MCF 10A (cell line): ENCODE results near the gene EXD3. TPM values are rescaled to one million over a fixed set of nuclear protein-coding genes. Genes with fewer than 3 reads are reported as not detected.

Experiments used
- BruUV-seq: library from RNA; stranded (reverse); fragments of 400-500 nt; replicated peaks from 2 replicates; lab custom pipeline; 2021; lab: Mats Ljungman, UMichigan
- CTCF ChIA-PET: fragments of 300-600 bp; sonication (Branson Sonifier 250); formaldehyde crosslinking; extraction: SDS; loops from one replicate; lab custom pipeline; 2021; ENCODE audit warnings: antibody characterized with exemption, inconsistent platforms; lab: Yijun Ruan, JAX
- POLR2A ChIA-PET: fragments of 300-600, 350-650 bp; sonication (Branson Sonifier 250); formaldehyde crosslinking; extraction: SDS; loops from one replicate; lab custom pipeline; 2020; ENCODE audit warnings: antibody characterized with exemption, inconsistent platforms; lab: Yijun Ruan, JAX
- DNase-seq: peaks from one replicate; pipeline ENCODE4 v3.0.0-alpha.2; 2018; ENCODE audit not compliant: unreplicated experiment
- H3K27ac Mint-ChIP-seq: one replicate; pipeline ENCODE4 v1.8.0; 2022; ENCODE audit warnings: mild to moderate bottlenecking, low read depth, mixed read lengths; ENCODE audit not compliant: unreplicated experiment
- H3K27me3 Mint-ChIP-seq: one replicate; pipeline ENCODE4 v1.8.0; 2022; ENCODE audit warnings: mixed read lengths; ENCODE audit not compliant: insufficient read depth, unreplicated experiment
- H3K36me3 Mint-ChIP-seq: one replicate; pipeline ENCODE4 v1.8.0; 2022; ENCODE audit warnings: mild to moderate bottlenecking, moderate library complexity, mixed read lengths; ENCODE audit not compliant: insufficient read depth, unreplicated experiment
- H3K4me1 Mint-ChIP-seq: one replicate; pipeline ENCODE4 v1.8.0; 2022; ENCODE audit warnings: mixed read lengths; ENCODE audit not compliant: insufficient read depth, unreplicated experiment
- H3K4me3 Mint-ChIP-seq: one replicate; pipeline ENCODE4 v1.8.0; 2022; ENCODE audit warnings: mild to moderate bottlenecking, moderate library complexity, mixed read lengths; ENCODE audit not compliant: unreplicated experiment
- H3K9me3 Mint-ChIP-seq: one replicate; pipeline ENCODE4 v1.8.0; 2022; ENCODE audit warnings: mixed read lengths; ENCODE audit not compliant: unreplicated experiment
- CTCF ChIP-seq: fragments of 200-600 bp; IDR thresholded peaks from one replicate; pipeline ENCODE4 v1.8.0; 2022; ENCODE audit warnings: antibody characterized with exemption, mild to moderate bottlenecking; ENCODE audit not compliant: unreplicated experiment
- intact Hi-C: fragments of 100-400 bp; cut with micrococcal nuclease; formaldehyde crosslinking; loops from 2 replicates; pipeline ENCODE4 v1.14.1; 2022
- total RNA-seq: library from RNA; stranded (reverse); gene quantifications from 2 replicates; pipeline ENCODE4 v1.2.3, GENCODE V29; 2022

Gene EXD3
- total RNA-seq, 1 experiment from 2014 or later: 17.1 TPM

- H3K36me3 Mint-ChIP-seq: peaks cover 7% of the 10 kb centered on the region
- H3K4me3 Mint-ChIP-seq: no peak overlapping the region
- DNase-seq: no peak
- ChIA-PET CTCF (no interaction called here), POLR2A (no interaction called here)
- no peaks in the 10 kb centered on the region for H3K9me3 Mint-ChIP-seq
- BruUV-seq: no TSS peak
- no peaks in the 10 kb centered on the region for H3K4me1 Mint-ChIP-seq
- H3K27ac Mint-ChIP-seq: no peak overlapping the region
- no peaks in the 10 kb centered on the region for H3K27me3 Mint-ChIP-seq
- intact Hi-C loops: no loop called here
- TF ChIP-seq CTCF: no peak
Measured at GRCh38 chr9:137368431-137369035, 54.4 kb downstream of the EXD3 start.

GRCh38 chr9:137367506-137368430, 55.2 kb downstream of the EXD3 start:
- no peak for DNase-seq
- ChIA-PET POLR2A (no interaction called here), CTCF (no interaction called here)
- no peak overlapping the region for H3K27ac Mint-ChIP-seq
- no peak overlapping the region for H3K4me3 Mint-ChIP-seq
- no peaks in the 10 kb centered on the region for H3K4me1 Mint-ChIP-seq
- intact Hi-C loops: no loop called here
- H3K27me3 Mint-ChIP-seq: no peaks in the 10 kb centered on the region
- peaks cover 1% of the 10 kb centered on the region for H3K36me3 Mint-ChIP-seq
- no peak for TF ChIP-seq CTCF
- no peaks in the 10 kb centered on the region for H3K9me3 Mint-ChIP-seq
- no TSS peak for BruUV-seq

- POLR2A ChIA-PET: no interaction called here
- intact Hi-C loops: no loop called here
- no peak for TF ChIP-seq CTCF
- BruUV-seq: no TSS peak
- Mint-ChIP-seq H3K36me3 (no peaks in the 10 kb centered on the region), H3K4me3 (no peak overlapping the region), H3K27me3 (no peaks in the 10 kb centered on the region), H3K27ac (no peak overlapping the region), H3K9me3 (no peaks in the 10 kb centered on the region), H3K4me1 (no peaks in the 10 kb centered on the region)
- CTCF ChIA-PET: no interaction called here
- DNase-seq: no peak
Measured at GRCh38 chr9:137366891-137367381, 56.0 kb downstream of the EXD3 start.

- Mint-ChIP-seq H3K4me3 (no peak overlapping the region), H3K4me1 (no peaks in the 10 kb centered on the region), H3K36me3 (no peaks in the 10 kb centered on the region), H3K27me3 (no peaks in the 10 kb centered on the region), H3K27ac (no peak overlapping the region), H3K9me3 (no peaks in the 10 kb centered on the region)
- BruUV-seq: no TSS peak
- POLR2A ChIA-PET: no interaction called here
- DNase-seq: no peak
- intact Hi-C loops: no loop called here
- no peak for TF ChIP-seq CTCF
- CTCF ChIA-PET: interaction anchor here (0.9 kb wide), 1 partner anchor 72 kb away, joined by 3 read pairs; no protein-coding TSS in a partner anchor
Measured at GRCh38 chr9:137366445-137366810, 56.5 kb downstream of the EXD3 start.
